Heart left ventricle (tissue), 13 donors: ENCODE data around the gene CYSRT1.

Experiments
- CTCF ChIP-seq, 12 donors: fragments of 200-600 bp; sonication (generic) in 4 of 12; IDR thresholded peaks; one replicate each; pipeline versions ENCODE4 v1.5.0 to v1.8.0; 2018 to 2022; ENCODE audit warnings: antibody characterized with exemption in 12 of 12, mild to moderate bottlenecking in 5 of 12
- POLR2A ChIP-seq, 2 donors: fragments of 450-650 bp; IDR thresholded peaks; one replicate each; pipeline ENCODE4 v1.6.1; 2017; ENCODE audit warnings: antibody characterized with exemption in 2 of 2, mild to moderate bottlenecking in 2 of 2, moderate library complexity in 2 of 2
- donor health status: ischemic (EF 13 %, LVEDD 7.1; RV severe dilation, severe dysfunction).
- donor health status: DM: no; HTN: yes; CAD: no.
- donor health status: DM: no; HTN: no; CAD: no.
- donor health status: ischemic (EF 25% LVEDD 6.9; RV normal size, moderate dysfunction).
- donor health status: ischemic (EF 25% LVEDD 5.7; RV mildly dilated, moderate dysfunction).
- donor health status: ischemic (EF 35%, LVEDD 5.7; RV mildly dilated, moderate dysfunction).
- donor health status: nonischemic (EF 11% LVEDD 7.7; RV severe dilation, severe dysfunction).
- donor health status: DM: yes; HTN: yes; CAD: no.
- donor health status: PGD.
- donor health status: ischemic (EF 29% LVEDD 5.4; RV normal size, mild dysfunction).
- donor health status: nonischemic (EF 23%, LVEDD 6.1; RV moderate dilation, normal function).

- TF ChIP-seq CTCF (IDR thresholded peaks at IDR 0.05), result no peak
- peak; percentile 35 to 83 for TF ChIP-seq POLR2A (IDR thresholded peaks at IDR 0.05)
These were observed 19.6 kb upstream of the CYSRT1 start, which contains the start of the genes NDOR1 and TMEM203 for GRCh38 chr9:137205126-137206069.
